GM12878 (cell line): ENCODE measurements around the gene NUDT6. TPM values are rescaled to one million over a fixed set of nuclear protein-coding genes. Genes with fewer than 3 reads are reported as not detected.

Experiments
- ATAC-seq: fragments of 200-7000 bp; cut with Tn5 transposase; 3 replicates; pipeline ENCODE4 v1.9.1; 2020; ENCODE audit warnings: mild to moderate bottlenecking, moderate library complexity
- BruUV-seq: library from RNA; stranded (reverse); fragments of 400-500 nt; replicated peaks from 2 replicates; lab custom pipeline; 2021; lab: Mats Ljungman, UMichigan
- CTCF ChIA-PET: fragments of 300-600 bp; sonication (Branson Sonifier 250); formaldehyde crosslinking; extraction: SDS; loops from one replicate; lab custom pipeline; 2021; ENCODE audit warnings: inconsistent platforms; lab: Yijun Ruan, JAX
- POLR2A ChIA-PET: fragments of 350-600 bp; formaldehyde crosslinking; extraction: SDS; loops from one replicate; lab custom pipeline; 2021; ENCODE audit warnings: inconsistent platforms; lab: Charles Lee
- RAD21 ChIA-PET: fragments of 300-600 bp; sonication (Branson Sonifier 250); formaldehyde crosslinking; loops from one replicate; lab custom pipeline; 2023; ENCODE audit warnings: antibody characterized with exemption; ENCODE audit not compliant: unreplicated experiment; lab: Charles Lee
- SMC1A ChIA-PET: fragments of 300-600 bp; sonication (Branson Sonifier 250); formaldehyde crosslinking; loops from one replicate; lab custom pipeline; 2023; ENCODE audit not compliant: unreplicated experiment, uncharacterized antibody; lab: Charles Lee
- DNase-seq: peaks from one replicate; pipeline ENCODE4 v3.0.0-alpha.2; 2011; ENCODE audit warnings: low read depth, low spot score
- FAIRE-seq: peaks from 3 replicates; lab custom pipeline; 2011; peaks lifted over from hg19 to GRCh38; lab: Jason Lieb, UNC
- H2AFZ ChIP-seq: 2 replicates; pipeline ENCODE4 v1.6.0; 2011; ENCODE audit warnings: low read depth, low read length, control low read depth; ENCODE audit not compliant: control insufficient read depth
- H3K27ac ChIP-seq: 2 replicates; pipeline ENCODE4 v1.5.1; 2011; ENCODE audit warnings: control low read depth; ENCODE audit not compliant: control insufficient read depth, insufficient read depth
- H3K27me3 ChIP-seq, 2 experiments: replicated peaks in 1 of 2; 2 replicates each; pipeline versions ENCODE4 v1.6.0 to v1.6.1; 2011; ENCODE audit warnings: low read length in 1 of 2; ENCODE audit not compliant: control insufficient read depth in 2 of 2, insufficient read depth in 2 of 2
- H3K36me3 ChIP-seq, 2 experiments: 2 replicates each; pipeline ENCODE4 v1.5.1; 2011; ENCODE audit warnings: low read length in 1 of 2; ENCODE audit not compliant: control insufficient read depth in 2 of 2, insufficient read depth in 2 of 2
- H3K4me1 ChIP-seq: 2 replicates; pipeline ENCODE4 v1.6.1; 2011; ENCODE audit warnings: mild to moderate bottlenecking, low read length, moderate library complexity, mixed read lengths; ENCODE audit not compliant: control insufficient read depth, insufficient read depth
- H3K4me2 ChIP-seq: 2 replicates; pipeline ENCODE4 v1.6.0; 2011; ENCODE audit warnings: control low read depth; ENCODE audit not compliant: control insufficient read depth, insufficient read depth
- H3K4me3 ChIP-seq: fragments of 200-600 bp; sonication (generic); 2 replicates; pipeline ENCODE4 v1.5.1; 2016
- H3K79me2 ChIP-seq: 2 replicates; pipeline ENCODE4 v1.6.0; 2011; ENCODE audit warnings: low read length; ENCODE audit not compliant: control insufficient read depth, insufficient read depth
- H3K9ac ChIP-seq: 2 replicates; pipeline ENCODE4 v1.8.0; 2011; ENCODE audit warnings: low read length, control low read depth, mixed read lengths; ENCODE audit not compliant: control insufficient read depth, insufficient read depth
- H3K9me3 ChIP-seq: replicated peaks from 3 replicates; pipeline ENCODE4 v1.5.1; 2011; ENCODE audit warnings: mild to moderate bottlenecking, low read length; ENCODE audit not compliant: control insufficient read depth, insufficient read depth
- H4K20me1 ChIP-seq: 2 replicates; pipeline ENCODE4 v1.6.0; 2011; ENCODE audit not compliant: control insufficient read depth, insufficient read depth
- E2F8 ChIP-seq: fragments of 450-650 bp; IDR thresholded peaks from 2 replicates; pipeline ENCODE4 v1.6.1; 2018; ENCODE audit warnings: mild to moderate bottlenecking, low read depth, moderate library complexity; ENCODE audit not compliant: partially characterized antibody
- FOXM1 ChIP-seq: IDR thresholded peaks from 2 replicates; pipeline ENCODE4 v1.6.1; 2012; ENCODE audit warnings: low read depth, mild to moderate bottlenecking, inconsistent platforms, low read length, moderate library complexity
- GABPA ChIP-seq: IDR thresholded peaks from 2 replicates; pipeline ENCODE4 v1.6.1; 2014; ENCODE audit warnings: antibody characterized with exemption, low read depth, mild to moderate bottlenecking, inconsistent platforms
- IRF3 ChIP-seq: fragments of 450-650 bp; IDR thresholded peaks from 2 replicates; pipeline ENCODE4 v1.6.1; 2014; ENCODE audit warnings: mild to moderate bottlenecking
- JUNB ChIP-seq: IDR thresholded peaks from 2 replicates; pipeline ENCODE4 v1.6.1; 2016; ENCODE audit warnings: antibody characterized with exemption, mild to moderate bottlenecking
- KAT2A ChIP-seq: conservative IDR thresholded peaks from 2 replicates; pipeline ENCODE4 v1.6.1; 2011; ENCODE audit warnings: low read depth, low read length; ENCODE audit not compliant: control insufficient read depth
- MEF2B ChIP-seq: fragments of 450-650 bp; IDR thresholded peaks from 2 replicates; pipeline ENCODE4 v1.6.1; 2018; ENCODE audit warnings: mild to moderate bottlenecking, moderate library complexity; ENCODE audit not compliant: partially characterized antibody, poor library complexity, severe bottlenecking
- MTA2 ChIP-seq: fragments of 450-650 bp; IDR thresholded peaks from 2 replicates; pipeline ENCODE4 v1.6.1; 2016; ENCODE audit warnings: low read depth, mild to moderate bottlenecking, moderate library complexity
- RAD21 ChIP-seq: IDR thresholded peaks from 2 replicates; pipeline ENCODE4 v1.6.1; 2011; ENCODE audit warnings: mild to moderate bottlenecking, low read depth, low read length, moderate library complexity; ENCODE audit not compliant: insufficient read depth
- SIX5 ChIP-seq: IDR thresholded peaks from 2 replicates; pipeline ENCODE4 v1.6.1; 2011; ENCODE audit warnings: mild to moderate bottlenecking, low read depth, low read length, moderate library complexity; ENCODE audit not compliant: severe bottlenecking
- TBL1XR1 ChIP-seq: IDR thresholded peaks from 2 replicates; pipeline ENCODE4 v1.6.1; 2012; ENCODE audit warnings: low read depth, low read length, improper control_type of control experiment
- WGBS: methylation state at CpG from one replicate; pipeline ENCODE4 v1.1.6; 2016; ENCODE audit warnings: low lambda C conversion rate; ENCODE audit not compliant: insufficient replicate concordance, insufficient coverage; ENCODE audit errors: missing lambda C conversion rate; 5-methylcytosine and 5-hydroxymethylcytosine counted together
- in situ Hi-C: fragments of 300-500 bp; cut with MboI; formaldehyde crosslinking; loops from 9 replicates; pipeline ENCODE4 v1.14.3; 2018; ENCODE audit warnings: mixed read lengths
- intact Hi-C: fragments of 100-400 bp; cut with micrococcal nuclease; formaldehyde crosslinking; loops from one replicate; pipeline ENCODE4 v1.14.2; 2022; ENCODE audit not compliant: unreplicated experiment
- polyA plus RNA-seq, 11 experiments: library from polyadenylated mRNA; depleted of rRNA in 4 of 11; unstranded in 6 of 11; stranded (reverse) in 5 of 11; fragments of >200 nt; fragmentation: Nextera tagmentation in 4 of 11; fragmentation: Illumina TruSeq in 1 of 11; extraction: Ambion mirVana in 4 of 11; extraction: Trizol in 1 of 11; gene quantifications; 1 replicate in 1 of 11; 2 replicates in 10 of 11; pipeline versions ENCODE4 v1.2.1 to v1.2.3, GENCODE V29; 2011 to 2016; ENCODE audit warnings: inconsistent platforms in 2 of 11, missing spikeins in 2 of 11, low read depth in 1 of 11
- total RNA-seq, 4 experiments: library from RNA; depleted of rRNA in 3 of 4; stranded (reverse); fragments of >200 nt in 3 of 4; fragmentation: Illumina TruSeq in 1 of 4; extraction: Trizol in 1 of 4; gene quantifications; 2 replicates each; pipeline versions ENCODE4 v1.2.1 to v1.2.3, GENCODE V29; 2013 to 2021
- TF ChIP-seq, protein P1 (sequence below): IDR thresholded peaks from 2 replicates; pipeline ENCODE4 v1.6.1; 2012; ENCODE audit warnings: low read length, inconsistent platforms
- TF ChIP-seq, protein P2 (sequence below): fragments of 450-650 bp; IDR thresholded peaks from 2 replicates; pipeline ENCODE4 v1.6.1; 2016; ENCODE audit warnings: mild to moderate bottlenecking

NUDT6 gene
- total and polyA plus RNA-seq, 10 of the 15 experiments (the other 5 are each of a cell fraction or from before 2014, with no cell fraction given): 3.9 to 12.4 (median 6.8) TPM

DNA sequence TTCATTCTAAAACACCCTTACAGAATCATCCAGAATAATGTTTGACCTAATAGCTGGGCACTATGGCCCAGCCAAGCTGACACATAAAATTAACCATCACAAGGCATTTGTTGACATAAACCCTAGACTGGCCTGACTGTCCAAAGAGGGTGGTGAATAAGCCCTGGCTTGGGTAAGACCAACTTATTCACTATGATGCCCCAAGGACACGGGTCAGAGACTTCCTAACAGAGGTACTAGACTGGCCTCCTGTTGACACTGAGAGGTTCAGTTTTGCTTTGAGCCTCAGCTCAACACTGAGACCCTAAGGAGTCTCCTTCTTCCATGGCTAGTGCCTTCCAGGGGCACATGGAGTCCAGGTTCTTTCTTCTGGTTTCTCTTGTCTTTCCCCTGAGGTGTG, 74.5 kb downstream of the NUDT6 start (continued):
- TF ChIP-seq FOXM1 (no peak), RAD21 (no peak), MTA2 (no peak), E2F8 (no peak)
- TF ChIP-seq, protein P1, sequence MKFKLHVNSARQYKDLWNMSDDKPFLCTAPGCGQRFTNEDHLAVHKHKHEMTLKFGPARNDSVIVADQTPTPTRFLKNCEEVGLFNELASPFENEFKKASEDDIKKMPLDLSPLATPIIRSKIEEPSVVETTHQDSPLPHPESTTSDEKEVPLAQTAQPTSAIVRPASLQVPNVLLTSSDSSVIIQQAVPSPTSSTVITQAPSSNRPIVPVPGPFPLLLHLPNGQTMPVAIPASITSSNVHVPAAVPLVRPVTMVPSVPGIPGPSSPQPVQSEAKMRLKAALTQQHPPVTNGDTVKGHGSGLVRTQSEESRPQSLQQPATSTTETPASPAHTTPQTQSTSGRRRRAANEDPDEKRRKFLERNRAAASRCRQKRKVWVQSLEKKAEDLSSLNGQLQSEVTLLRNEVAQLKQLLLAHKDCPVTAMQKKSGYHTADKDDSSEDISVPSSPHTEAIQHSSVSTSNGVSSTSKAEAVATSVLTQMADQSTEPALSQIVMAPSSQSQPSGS: no peak

DNA sequence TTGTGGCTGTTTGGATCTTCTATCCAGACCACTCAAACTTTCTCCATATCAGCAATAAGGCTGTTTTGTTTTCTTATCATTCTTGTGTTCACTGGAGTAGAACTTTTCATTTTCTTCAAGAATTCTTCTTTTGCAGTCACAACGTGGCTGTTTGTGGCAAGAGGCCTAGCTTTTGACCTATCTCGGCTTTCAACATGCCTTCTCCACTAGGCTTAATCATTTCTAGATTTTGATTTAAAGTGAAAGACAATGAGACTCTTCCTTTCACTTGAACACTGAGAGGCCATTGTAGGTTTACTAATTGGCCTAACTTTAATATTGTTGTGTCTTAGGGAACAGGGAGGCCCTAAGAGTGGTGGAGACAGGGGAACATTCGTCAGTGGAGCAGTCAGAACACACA, 76.6 kb downstream of the NUDT6 start:
- ChIA-PET SMC1A (interaction anchor here (0.6 to 1.8 kb wide), 4 partner anchors 13 to 1005 kb away, joined by 3 to 4 read pairs (median 4); no protein-coding TSS in a partner anchor), RAD21 (no interaction called here), POLR2A (no interaction called here), CTCF (interaction anchor here (0.6 kb wide), 1 partner anchor 89 kb away, joined by 3 read pairs; no protein-coding TSS in a partner anchor)
- H3K4me2 ChIP-seq: no peak overlapping the region
- BruUV-seq: no TSS peak
- DNase-seq (no peak), ATAC-seq (no peak; the same call in 2 of the 3 replicates), FAIRE-seq (no peak)
- 0 out of 2 replicates have a peak, but pooled peaks cover 2% of the 10 kb centered on the region for H3K4me1 ChIP-seq
- H4K20me1 ChIP-seq: no peaks in the 10 kb centered on the region
- no peaks in the 10 kb centered on the region; the same call in 2 of the 3 replicates for H3K9me3 ChIP-seq
- WGBS: 5% methylated on average over 3 of the region's 3 CpGs
- intact Hi-C loops (no loop called here), in situ Hi-C loops (no loop called here)
- no peak overlapping the region for H3K9ac ChIP-seq
- no peaks in the 10 kb centered on the region for H3K79me2 ChIP-seq
- no peak overlapping the region for H3K4me3 ChIP-seq
- H3K27ac ChIP-seq: no peak overlapping the region
- no peaks in the 10 kb centered on the region for H3K36me3 ChIP-seq
- no peak overlapping the region for H2AFZ ChIP-seq
- no peaks in the 10 kb centered on the region; a peak in 2 of 4 replicates for H3K27me3 ChIP-seq
- TF ChIP-seq JUNB (no peak), MEF2B (no peak), GABPA (no peak), SIX5 (no peak), TBL1XR1 (no peak), KAT2A (no peak), IRF3 (no peak), MTA2 (no peak)
- TF ChIP-seq, protein P2, sequence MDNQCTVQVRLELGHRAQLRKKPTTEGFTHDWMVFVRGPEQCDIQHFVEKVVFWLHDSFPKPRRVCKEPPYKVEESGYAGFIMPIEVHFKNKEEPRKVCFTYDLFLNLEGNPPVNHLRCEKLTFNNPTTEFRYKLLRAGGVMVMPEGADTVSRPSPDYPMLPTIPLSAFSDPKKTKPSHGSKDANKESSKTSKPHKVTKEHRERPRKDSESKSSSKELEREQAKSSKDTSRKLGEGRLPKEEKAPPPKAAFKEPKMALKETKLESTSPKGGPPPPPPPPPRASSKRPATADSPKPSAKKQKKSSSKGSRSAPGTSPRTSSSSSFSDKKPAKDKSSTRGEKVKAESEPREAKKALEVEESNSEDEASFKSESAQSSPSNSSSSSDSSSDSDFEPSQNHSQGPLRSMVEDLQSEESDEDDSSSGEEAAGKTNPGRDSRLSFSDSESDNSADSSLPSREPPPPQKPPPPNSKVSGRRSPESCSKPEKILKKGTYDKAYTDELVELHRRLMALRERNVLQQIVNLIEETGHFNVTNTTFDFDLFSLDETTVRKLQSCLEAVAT: no peak
